Mesangial cell (primary cell): ENCODE results near the gene HYCC2. TPM values are rescaled to one million over a fixed set of nuclear protein-coding genes. Genes with fewer than 3 reads are reported as not detected.

Source experiments
- total RNA-seq: library from RNA; depleted of rRNA; stranded (reverse); fragments of >200 nt; gene quantifications from 2 replicates; pipeline ENCODE4 v1.2.3, GENCODE V29; 2015

The HYCC2 gene
- total RNA-seq, result 2.0 and 3.7 TPM in 2 replicates

GRCh38 chr2:201071479-201072200 lies at the start of gene HYCC2, which contains the start of gene NDUFB3:
TSS of gene HYCC2 (minus strand) at chr2:201071671. CDS start at chr2:201024009, 47,662 bp downstream.
TSS of gene NDUFB3 (plus strand) at chr2:201072001. CDS start at chr2:201078883, 6,882 bp downstream.

GRCh38 chr2:201116115-201116958 lies 44.9 kb upstream of the HYCC2 start, which contains the start of gene CFLAR:
TSS of gene CFLAR (plus strand) at chr2:201116164. CDS start at chr2:201129866, 13,702 bp downstream.

Other genes with a start within 250 kb of the HYCC2 start
- 7.5 and 33.6 TPM in 2 replicates for gene CLK1, start 207.0 kb downstream of the HYCC2 start, total RNA-seq
- gene PPIL3, start 182.6 kb downstream of the HYCC2 start, total RNA-seq, result 16.9 and 18.5 TPM in 2 replicates
- gene NIF3L1, start 182.3 kb downstream of the HYCC2 start, total RNA-seq, result 19.8 and 42.4 TPM in 2 replicates
- 6.0 and 10.9 TPM in 2 replicates for gene ORC2, start 108.0 kb downstream of the HYCC2 start, total RNA-seq
- 30.7 and 53.8 TPM in 2 replicates for gene NDUFB3, start 330 bp upstream of the HYCC2 start, total RNA-seq
- 51.3 and 54.3 TPM in 2 replicates for gene CFLAR, start 44.5 kb upstream of the HYCC2 start, total RNA-seq
- gene CASP10, start 111.5 kb upstream of the HYCC2 start, total RNA-seq, result 0.65 and 1.4 TPM in 2 replicates
- 5.7 and 8.8 TPM in 2 replicates for gene CASP8, start 188.9 kb upstream of the HYCC2 start, total RNA-seq